K562 treated with DMSO at 1 percent for 48 hours (cell line): Measurements from ENCODE around the gene EPHA2. TPM values are rescaled to one million over a fixed set of nuclear protein-coding genes. Genes with fewer than 3 reads are reported as not detected.

Source experiments
- total RNA-seq: library from RNA; unstranded; fragments of 300-600 nt; gene quantifications from 2 replicates; pipeline ENCODE4 v1.2.3, GENCODE V29; 2022; ENCODE audit warnings: low replicate concordance; ENCODE audit errors: extremely low read depth

EPHA2 gene
- not detected in 2 replicates for total RNA-seq

GRCh38 chr1:16155537-16156410 is at the start of gene EPHA2:
Gene EPHA2 (minus strand): TSS chr1:16156069. CDS start chr1:16155932, 137 bp downstream.

Other genes with a start within 250 kb of the EPHA2 start
- gene ZBTB17, start 180.0 kb downstream of the EPHA2 start, total RNA-seq = not detected in 2 replicates
- not detected in 2 replicates for gene SRARP, start 151.8 kb downstream of the EPHA2 start, total RNA-seq
- not detected in 2 replicates for gene HSPB7, start 138.0 kb downstream of the EPHA2 start, total RNA-seq
- not detected in 2 replicates for gene CLCNKA, start 134.0 kb downstream of the EPHA2 start, total RNA-seq
- gene CLCNKB, start 112.3 kb downstream of the EPHA2 start, total RNA-seq = not detected in 2 replicates
- not detected in 2 replicates for gene FAM131C, start 82.4 kb downstream of the EPHA2 start, total RNA-seq
- gene ARHGEF19, start 56.6 kb upstream of the EPHA2 start, total RNA-seq = not detected in 2 replicates
- not detected in 2 replicates for gene CPLANE2, start 81.1 kb upstream of the EPHA2 start, total RNA-seq
- gene FBXO42, start 196.4 kb upstream of the EPHA2 start, total RNA-seq = not detected in 2 replicates
- not detected in 2 replicates for gene SZRD1, start 211.2 kb upstream of the EPHA2 start, total RNA-seq